ENCODE measurements around the gene AKAP13. TPM values are rescaled to one million over a fixed set of nuclear protein-coding genes. Genes with fewer than 3 reads are reported as not detected.

AKAP13 gene
- total and polyA plus RNA-seq, 9 donors = 45.3 to 190 (median 98.6) TPM

- no peaks in the 10 kb centered on the region for H3K9me3 ChIP-seq
- TF ChIP-seq POLR2A (IDR thresholded peaks at IDR 0.05) = no peak
- TF ChIP-seq EP300 (IDR thresholded peaks at IDR 0.05) = no peak
- TF ChIP-seq, protein P1, sequence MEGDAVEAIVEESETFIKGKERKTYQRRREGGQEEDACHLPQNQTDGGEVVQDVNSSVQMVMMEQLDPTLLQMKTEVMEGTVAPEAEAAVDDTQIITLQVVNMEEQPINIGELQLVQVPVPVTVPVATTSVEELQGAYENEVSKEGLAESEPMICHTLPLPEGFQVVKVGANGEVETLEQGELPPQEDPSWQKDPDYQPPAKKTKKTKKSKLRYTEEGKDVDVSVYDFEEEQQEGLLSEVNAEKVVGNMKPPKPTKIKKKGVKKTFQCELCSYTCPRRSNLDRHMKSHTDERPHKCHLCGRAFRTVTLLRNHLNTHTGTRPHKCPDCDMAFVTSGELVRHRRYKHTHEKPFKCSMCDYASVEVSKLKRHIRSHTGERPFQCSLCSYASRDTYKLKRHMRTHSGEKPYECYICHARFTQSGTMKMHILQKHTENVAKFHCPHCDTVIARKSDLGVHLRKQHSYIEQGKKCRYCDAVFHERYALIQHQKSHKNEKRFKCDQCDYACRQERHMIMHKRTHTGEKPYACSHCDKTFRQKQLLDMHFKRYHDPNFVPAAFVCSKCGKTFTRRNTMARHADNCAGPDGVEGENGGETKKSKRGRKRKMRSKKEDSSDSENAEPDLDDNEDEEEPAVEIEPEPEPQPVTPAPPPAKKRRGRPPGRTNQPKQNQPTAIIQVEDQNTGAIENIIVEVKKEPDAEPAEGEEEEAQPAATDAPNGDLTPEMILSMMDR (IDR thresholded peaks at IDR 0.05) = no peak
- H3K27ac ChIP-seq = no peak overlapping the region
- no peaks in the 10 kb centered on the region for H3K27me3 ChIP-seq
- intact Hi-C loops (cut with DNase I) = loop anchor here in 2 of 4 donors (5.0 to 10.0 kb wide), 2 partner anchors 41 to 178 kb away; no protein-coding TSS in a partner anchor
- WGBS, 3 donors = 85 to 86% (median 85%) methylated on average over 14 of the region's 14 CpGs
- H3K4me3 ChIP-seq = peak overlapping the region; percentile 96
- H3K4me1 ChIP-seq (ENCODE audit: insufficient read depth) = peaks cover 5% of the 10 kb centered on the region
- no peaks in the 10 kb centered on the region for H3K36me3 ChIP-seq
- no peak for DNase-seq
Measured at GRCh38 chr15:85792912-85793590, 412.6 kb downstream of the AKAP13 start.

- Histone ChIP-seq H3K9me3 (no peaks in the 10 kb centered on the region), H3K27ac (peak overlapping the region; percentile 47 to 85), H3K27me3 (no peaks in the 10 kb centered on the region), H3K36me3 (no peaks in the 10 kb centered on the region), H3K4me1 (ENCODE audit: insufficient read depth) (peaks cover 5% of the 10 kb centered on the region), H3K4me3 (peak overlapping the region; percentile 96)
- TF ChIP-seq POLR2A (IDR thresholded peaks at IDR 0.05) (no peak), EP300 (IDR thresholded peaks at IDR 0.05) (no peak)
- TF ChIP-seq, protein P1 (IDR thresholded peaks at IDR 0.05) = no peak
- WGBS, 3 donors = 1 to 2% (median 1%) methylated on average over 53 to 56 of the region's 56 CpGs
- DNase-seq = peak; percentile 28 to 68 (median 60)
- intact Hi-C loops (cut with DNase I) = loop anchor here in 2 of 4 donors (5.0 to 10.0 kb wide), 2 partner anchors 42 to 179 kb away; no protein-coding TSS in a partner anchor
Measured at GRCh38 chr15:85793641-85794597, 413.5 kb downstream of the AKAP13 start.

GRCh38 chr15:85794598-85795336 lies 414.4 kb downstream of the AKAP13 start, which contains the start of gene KLHL25:
Gene KLHL25, minus strand, starts transcription at chr15:85794925. Its CDS starts 25,115 bp downstream, at chr15:85769810.
- Histone ChIP-seq H3K27ac (peak within 1 kb of the TSS; percentile 47 to 85), H3K4me3 (peak within 1 kb of the TSS; percentile 96), H3K27me3 (no peaks in the 10 kb centered on the region), H3K4me1 (ENCODE audit: insufficient read depth) (peaks cover 5% of the 10 kb centered on the region), H3K9me3 (no peaks in the 10 kb centered on the region), H3K36me3 (no peaks in the 10 kb centered on the region)
- whole genome bisulfite sequencing, 3 donors = 0 to 1% (median 1%) methylated on average over 36 to 68 of the region's 71 CpGs
- peak; percentile 93 to 95 (median 94) for DNase-seq
- TF ChIP-seq POLR2A (IDR thresholded peaks at IDR 0.05) (peak; percentile 71), EP300 (IDR thresholded peaks at IDR 0.05) (no peak)
- TF ChIP-seq, protein P1 (IDR thresholded peaks at IDR 0.05) = peak in 1 of 3 donors; percentile 13
- intact Hi-C loops (cut with DNase I) = loop anchor here in 2 of 4 donors (5.0 to 10.0 kb wide), 2 partner anchors 42 to 180 kb away; no protein-coding TSS in a partner anchor

All from ovary (tissue), 9 donors.